ENCODE data around the gene CACNB2.
"Not testable (repeated sequence)": the region's sequence is repeated elsewhere in the genome, so short reads cannot be mapped to it uniquely, and the experiment has no call there.

The CACNB2 gene

GRCh38 chr10:18583575-18584270, 443.5 kb downstream of the CACNB2 start:
- DNase-seq = no peak

DNA sequence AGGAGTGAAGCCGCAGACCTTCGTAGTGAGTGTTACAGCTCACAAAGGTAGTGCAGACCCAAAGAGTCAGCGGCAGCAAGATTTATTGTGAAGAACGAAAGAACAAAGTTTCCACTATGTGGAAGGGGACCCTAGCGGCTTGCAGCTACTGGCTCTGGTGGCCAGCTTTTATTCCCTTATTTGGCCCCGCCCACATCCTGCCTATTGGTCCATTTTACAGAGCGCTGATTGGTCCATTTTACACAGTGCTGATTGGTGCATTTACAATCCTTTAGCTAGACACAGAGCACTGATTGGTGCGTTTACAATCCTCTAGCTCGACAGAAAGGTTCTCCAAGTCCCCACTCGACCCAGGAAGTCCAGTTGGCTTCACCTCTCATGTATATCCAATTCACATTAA, 446.4 kb downstream of the CACNB2 start:
- DNase-seq = not testable (repeated sequence)

DNA sequence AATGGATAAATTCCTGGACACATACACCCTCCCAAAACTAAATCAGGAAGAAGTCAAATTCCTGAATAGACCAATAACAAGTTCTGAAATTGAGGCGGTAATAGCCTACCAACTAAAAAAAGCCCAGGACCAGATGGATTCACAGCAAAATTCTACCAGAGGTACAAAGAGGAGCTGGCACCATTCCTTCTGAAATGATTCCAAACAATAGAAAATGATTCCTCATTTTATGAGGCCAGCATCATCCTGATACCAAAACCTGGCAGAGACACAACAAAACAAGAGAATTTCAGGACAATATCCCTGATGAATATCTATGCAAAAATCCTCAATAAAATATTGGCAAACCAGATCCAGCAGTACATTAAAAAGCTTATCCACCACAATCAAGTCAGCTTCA, 450.9 kb downstream of the CACNB2 start:
- DNase-seq = not testable (repeated sequence)
